ENCODE results near the gene LEP. TPM values are rescaled to one million over a fixed set of nuclear protein-coding genes. Genes with fewer than 3 reads are reported as not detected.

The LEP gene
- total and polyA plus RNA-seq, 4 donors, result 0.02 TPM; not detected in 3

DNA sequence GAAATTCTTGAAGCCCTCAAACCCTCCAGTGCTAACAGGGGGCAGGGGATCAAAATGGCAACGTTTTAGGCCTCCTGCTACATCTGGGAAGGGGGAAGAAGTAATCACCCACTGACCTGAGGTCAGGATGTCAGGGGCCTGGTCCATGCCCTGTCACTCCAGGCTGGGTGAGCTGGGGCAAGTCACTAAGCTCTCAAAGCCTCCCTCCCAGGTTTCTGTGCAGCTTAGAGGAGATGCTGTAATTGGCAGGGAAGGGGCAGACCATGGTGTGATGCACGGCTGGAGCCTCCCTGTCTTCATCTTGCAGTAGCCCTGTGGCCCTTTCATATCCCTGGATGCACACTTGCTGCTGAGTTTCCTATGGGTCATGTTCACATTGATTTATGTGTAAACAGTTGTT, 27.2 kb downstream of the LEP start:
- peaks cover 0 to 3% (median 0%) of the 10 kb centered on the region in 4 donors for H3K27me3 ChIP-seq (ENCODE audit: control insufficient read depth in 4 of 4, insufficient read depth in 4 of 4, low read length in 3 of 4)
- H3K4me1 ChIP-seq (ENCODE audit: control insufficient read depth in 4 of 4, insufficient read depth in 4 of 4, low read length in 3 of 4), result peaks cover 0 to 16% (median 14%) of the 10 kb centered on the region in 4 donors
- no peak overlapping the region for H3K27ac ChIP-seq (ENCODE audit: low read depth in 1 of 2, low read length in 2 of 2)
- no peaks in the 10 kb centered on the region for H3K9me3 ChIP-seq (ENCODE audit: control insufficient read depth in 4 of 4, low read length in 3 of 4)
- no peak overlapping the region for H3K9ac ChIP-seq (ENCODE audit: low read depth in 1 of 2, low read length in 2 of 2)
- no peak for DNase-seq (ENCODE audit: low spot score)
- H3K4me3 ChIP-seq (ENCODE audit: low read depth in 1 of 3, low read length in 3 of 3), result no peak overlapping the region
- 44% methylated on average over 2 of the region's 2 CpGs for WGBS
- TF ChIP-seq HNF4G (IDR thresholded peaks at IDR 0.05) (no peak), SP1 (IDR thresholded peaks at IDR 0.05) (no peak), EGR1 (IDR thresholded peaks at IDR 0.05; ENCODE audit: low read depth in 2 of 2) (no peak), FOXA2 (IDR thresholded peaks at IDR 0.05) (no peak), ATF3 (IDR thresholded peaks at IDR 0.05) (no peak), CTCF (IDR thresholded peaks at IDR 0.05; ENCODE audit: low read depth, low read length, missing input control) (no peak), JUND (IDR thresholded peaks at IDR 0.05) (no peak), REST (IDR thresholded peaks at IDR 0.05) (no peak), HNF4A (conservative IDR thresholded peaks at IDR 0.05) (no peak), TAF1 (conservative IDR thresholded peaks at IDR 0.05) (no peak), YY1 (IDR thresholded peaks at IDR 0.05) (no peak), RXRA (IDR thresholded peaks at IDR 0.05) (no peak), MAX (IDR thresholded peaks at IDR 0.05) (no peak)
- H3K36me3 ChIP-seq (ENCODE audit: control insufficient read depth in 4 of 4, insufficient read depth in 3 of 4, low read depth in 1 of 4, low read length in 3 of 4), result no peaks in the 10 kb centered on the region

- WGBS, result 15% methylated on average over 31 of the region's 31 CpGs
- Histone ChIP-seq H3K36me3 (ENCODE audit: control insufficient read depth in 4 of 4, insufficient read depth in 3 of 4, low read depth in 1 of 4, low read length in 3 of 4) (no peaks in the 10 kb centered on the region), H3K4me3 (ENCODE audit: low read depth in 1 of 3, low read length in 3 of 3) (no peak overlapping the region), H3K9me3 (ENCODE audit: control insufficient read depth in 4 of 4, low read length in 3 of 4) (no peaks in the 10 kb centered on the region), H3K4me1 (ENCODE audit: control insufficient read depth in 4 of 4, insufficient read depth in 4 of 4, low read length in 3 of 4) (peaks cover 2 to 21% (median 17%) of the 10 kb centered on the region in 4 donors), H3K27ac (ENCODE audit: low read depth in 1 of 2, low read length in 2 of 2) (no peak overlapping the region), H3K27me3 (ENCODE audit: control insufficient read depth in 4 of 4, insufficient read depth in 4 of 4, low read length in 3 of 4) (peaks cover 0 to 3% (median 0%) of the 10 kb centered on the region in 4 donors), H3K9ac (ENCODE audit: low read depth in 1 of 2, low read length in 2 of 2) (no peak overlapping the region)
- DNase-seq (ENCODE audit: low spot score), result no peak
- TF ChIP-seq CTCF (IDR thresholded peaks at IDR 0.05; ENCODE audit: low read depth, low read length, missing input control) (no peak), FOXA2 (IDR thresholded peaks at IDR 0.05) (no peak), RXRA (IDR thresholded peaks at IDR 0.05) (no peak), MAX (IDR thresholded peaks at IDR 0.05) (no peak)
These were observed 29.8 kb downstream of the LEP start for GRCh38 chr7:128270826-128271272.

All from liver (tissue), 9 donors.